ENCODE data around the gene SLX4IP.
A peak's percentile ranks its signal among the peaks of the same experiment; 100 is the strongest.

The SLX4IP gene

GRCh38 chr20:10415013-10415650 is 20.0 kb upstream of the SLX4IP start:
- no peak for TF ChIP-seq EP300 (IDR thresholded peaks at IDR 0.05; ENCODE audit: borderline replicate concordance)

DNA sequence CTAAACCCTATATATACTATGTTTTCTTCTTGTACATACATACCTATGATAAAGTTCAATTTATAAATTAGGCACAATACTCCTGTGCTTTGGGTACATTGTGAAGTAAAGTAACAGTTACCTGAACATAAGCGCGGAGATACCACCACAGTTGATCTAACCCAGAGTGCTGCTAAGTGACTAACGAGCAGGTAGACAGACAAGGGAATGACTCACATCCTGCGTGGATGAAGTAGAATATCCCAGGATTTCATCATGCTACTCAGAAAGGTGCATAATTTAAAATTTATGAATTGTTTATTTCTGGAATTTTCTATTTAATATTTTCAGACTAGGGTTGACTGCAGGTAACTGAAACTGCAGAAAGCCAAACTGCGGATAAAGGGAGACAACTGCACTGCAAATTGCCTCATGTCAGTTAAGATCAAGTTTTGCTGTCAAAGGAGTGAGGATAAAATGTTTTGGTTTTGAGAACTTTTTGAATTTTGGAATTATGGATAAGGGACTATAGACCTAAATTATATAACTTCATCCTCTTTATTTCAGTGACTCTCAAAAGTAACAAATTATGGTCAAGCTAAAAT is 15.5 kb upstream of the SLX4IP start:
- TF ChIP-seq ZBTB7A (IDR thresholded peaks at IDR 0.05; ENCODE audit: low read depth) (no peak), FOXM1 (IDR thresholded peaks at IDR 0.05; ENCODE audit: borderline replicate concordance, low read depth) (no peak), REST (IDR thresholded peaks at IDR 0.05; ENCODE audit: low read depth) (no peak), TEAD4 (IDR thresholded peaks at IDR 0.05) (no peak), CREB1 (IDR thresholded peaks at IDR 0.05; ENCODE audit: low read depth) (no peak)

DNA sequence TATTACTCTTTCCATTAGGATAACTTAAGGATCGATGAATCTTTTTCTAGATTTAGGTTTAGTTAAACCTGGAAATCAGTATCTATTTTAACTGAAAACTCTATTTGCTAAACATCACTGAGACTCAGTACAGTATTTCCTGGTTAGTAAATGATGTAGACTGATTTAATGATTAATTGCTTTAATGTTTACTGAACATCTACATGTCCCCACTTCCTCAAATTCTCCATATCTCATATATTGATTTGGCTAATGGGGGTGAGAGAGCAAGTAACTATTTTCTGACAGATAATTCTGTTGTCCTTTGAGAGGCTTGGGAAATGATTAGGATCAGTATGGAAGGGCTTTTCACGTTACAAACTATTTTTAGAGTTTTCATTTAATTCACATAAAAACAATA is 11.4 kb upstream of the SLX4IP start:
- no peak for TF ChIP-seq MAX (IDR thresholded peaks at IDR 0.05)
- TF ChIP-seq TAF1 (IDR thresholded peaks at IDR 0.05; ENCODE audit: low read depth), result no peak
- no peak for TF ChIP-seq ZBTB7A (IDR thresholded peaks at IDR 0.05; ENCODE audit: low read depth)
- TF ChIP-seq NFIC (IDR thresholded peaks at IDR 0.05), result no peak
- no peak for TF ChIP-seq FOXM1 (IDR thresholded peaks at IDR 0.05; ENCODE audit: borderline replicate concordance, low read depth)
- no peak for TF ChIP-seq EGR1 (IDR thresholded peaks at IDR 0.05)
- TF ChIP-seq CREB1 (IDR thresholded peaks at IDR 0.05; ENCODE audit: low read depth), result no peak
- no peak for TF ChIP-seq YY1 (IDR thresholded peaks at IDR 0.05; ENCODE audit: low read depth)
- no peak for TF ChIP-seq REST (IDR thresholded peaks at IDR 0.05; ENCODE audit: low read depth)
- no peak for TF ChIP-seq TCF12 (IDR thresholded peaks at IDR 0.05; ENCODE audit: low read depth)
- no peak for TF ChIP-seq USF1 (IDR thresholded peaks at IDR 0.05)
- no peak for TF ChIP-seq TEAD4 (IDR thresholded peaks at IDR 0.05)
- TF ChIP-seq EP300 (IDR thresholded peaks at IDR 0.05; ENCODE audit: borderline replicate concordance), result no peak
- TF ChIP-seq RAD21 (IDR thresholded peaks at IDR 0.05; ENCODE audit: low read depth), result no peak
- TF ChIP-seq CEBPB (IDR thresholded peaks at IDR 0.05), result no peak

- TF ChIP-seq MAX (IDR thresholded peaks at IDR 0.05) (no peak), CREB1 (IDR thresholded peaks at IDR 0.05; ENCODE audit: low read depth) (no peak), TEAD4 (IDR thresholded peaks at IDR 0.05) (0 out of 2 replicates have a peak, but pooled peaks have one; percentile 7), REST (IDR thresholded peaks at IDR 0.05; ENCODE audit: low read depth) (no peak), RAD21 (IDR thresholded peaks at IDR 0.05; ENCODE audit: low read depth) (peak; percentile 54), YY1 (IDR thresholded peaks at IDR 0.05; ENCODE audit: low read depth) (no peak), EGR1 (IDR thresholded peaks at IDR 0.05) (no peak), ZBTB7A (IDR thresholded peaks at IDR 0.05; ENCODE audit: low read depth) (no peak), TCF12 (IDR thresholded peaks at IDR 0.05; ENCODE audit: low read depth) (no peak), NFIC (IDR thresholded peaks at IDR 0.05) (no peak), EP300 (IDR thresholded peaks at IDR 0.05; ENCODE audit: borderline replicate concordance) (no peak), CEBPB (IDR thresholded peaks at IDR 0.05) (no peak), FOXM1 (IDR thresholded peaks at IDR 0.05; ENCODE audit: borderline replicate concordance, low read depth) (no peak), TAF1 (IDR thresholded peaks at IDR 0.05; ENCODE audit: low read depth) (no peak), USF1 (IDR thresholded peaks at IDR 0.05) (no peak)
Observed at GRCh38 chr20:10427060-10427692, 7.9 kb upstream of the SLX4IP start.
